AG04449 (cell line): ENCODE results near the gene VPS16.

Experiments
- CTCF ChIA-PET: fragments of 350-600 bp; formaldehyde crosslinking; extraction: SDS; loops from one replicate; lab custom pipeline; 2021; ENCODE audit warnings: antibody characterized with exemption; lab: Yijun Ruan, JAX
- POLR2A ChIA-PET: fragments of 400-600, 350-600 bp; formaldehyde crosslinking; extraction: SDS; loops from one replicate; lab custom pipeline; 2020; ENCODE audit warnings: antibody characterized with exemption, inconsistent platforms; lab: Yijun Ruan, JAX
- DNase-seq: peaks from one replicate; pipeline ENCODE4 v3.0.0-alpha.2; 2010; ENCODE audit warnings: low read depth, low spot score
- H3K4me3 ChIP-seq: 2 replicates; pipeline ENCODE4 v1.5.1; 2011; ENCODE audit warnings: low read depth, mild to moderate bottlenecking, control low read depth, low read length
- CTCF ChIP-seq: IDR thresholded peaks from one replicate; pipeline ENCODE4 v1.5.1; 2011; ENCODE audit warnings: mild to moderate bottlenecking, moderate library complexity, low read length, control low read depth, inconsistent platforms; ENCODE audit not compliant: insufficient read depth; ENCODE audit errors: missing control alignments

The VPS16 gene

GRCh38 chr20:2867081-2867864 is 26.7 kb downstream of the VPS16 start:
- CTCF ChIA-PET, result interaction anchor here (0.8 to 1.2 kb wide), 2 partner anchors 8 to 15 kb away, joined by 4 read pairs; no protein-coding TSS in a partner anchor
- no peak for TF ChIP-seq CTCF
- POLR2A ChIA-PET, result no interaction called here
- DNase-seq, result no peak
- no peak overlapping the region for H3K4me3 ChIP-seq

GRCh38 chr20:2869381-2869780 is 28.8 kb downstream of the VPS16 start:
- ChIA-PET POLR2A (no interaction called here), CTCF (interaction anchor here (2.0 kb wide), 1 partner anchor 18 kb away, joined by 11 read pairs; no protein-coding TSS in a partner anchor)
- no peak for TF ChIP-seq CTCF
- no peak overlapping the region for H3K4me3 ChIP-seq
- no peak for DNase-seq

- H3K4me3 ChIP-seq, result no peak overlapping the region
- ChIA-PET POLR2A (interaction anchor here (0.6 kb wide), 1 partner anchor 131 kb away, joined by 4 read pairs; no protein-coding TSS in a partner anchor), CTCF (interaction anchor here (1.1 to 2.0 kb wide), 4 partner anchors 17 to 130 kb away, joined by 3 to 11 read pairs (median 4); no protein-coding TSS in a partner anchor)
- no peak for TF ChIP-seq CTCF
- DNase-seq, result no peak
These were observed 30.5 kb downstream of the VPS16 start for GRCh38 chr20:2871111-2871465.

GRCh38 chr20:2871661-2872458 is 31.3 kb downstream of the VPS16 start:
- POLR2A ChIA-PET, result interaction anchor here (0.6 kb wide), 1 partner anchor 130 kb away, joined by 4 read pairs; no protein-coding TSS in a partner anchor
- DNase-seq, result no peak
- CTCF ChIA-PET, result interaction anchor here (0.7 to 2.0 kb wide), 3 partner anchors 20 to 129 kb away, joined by 3 to 11 read pairs (median 4); no protein-coding TSS in a partner anchor

GRCh38 chr20:2872459-2873009 is 32.0 kb downstream of the VPS16 start:
- peak; percentile 52 for TF ChIP-seq CTCF
- DNase-seq, result no peak
- H3K4me3 ChIP-seq, result peak overlapping the region; percentile 75
- POLR2A ChIA-PET, result no interaction called here
- CTCF ChIA-PET, result interaction anchor here (0.7 to 1.3 kb wide), 4 partner anchors 18 to 120 kb away, joined by 3 to 7 read pairs (median 3); no protein-coding TSS in a partner anchor

More at GRCh38 chr20:2871661-2872458, 31.3 kb downstream of the VPS16 start:
- no peak for TF ChIP-seq CTCF
- H3K4me3 ChIP-seq, result peak overlapping the region; percentile 75
